ENCODE results near the gene GTSE1.

Gene GTSE1

DNA sequence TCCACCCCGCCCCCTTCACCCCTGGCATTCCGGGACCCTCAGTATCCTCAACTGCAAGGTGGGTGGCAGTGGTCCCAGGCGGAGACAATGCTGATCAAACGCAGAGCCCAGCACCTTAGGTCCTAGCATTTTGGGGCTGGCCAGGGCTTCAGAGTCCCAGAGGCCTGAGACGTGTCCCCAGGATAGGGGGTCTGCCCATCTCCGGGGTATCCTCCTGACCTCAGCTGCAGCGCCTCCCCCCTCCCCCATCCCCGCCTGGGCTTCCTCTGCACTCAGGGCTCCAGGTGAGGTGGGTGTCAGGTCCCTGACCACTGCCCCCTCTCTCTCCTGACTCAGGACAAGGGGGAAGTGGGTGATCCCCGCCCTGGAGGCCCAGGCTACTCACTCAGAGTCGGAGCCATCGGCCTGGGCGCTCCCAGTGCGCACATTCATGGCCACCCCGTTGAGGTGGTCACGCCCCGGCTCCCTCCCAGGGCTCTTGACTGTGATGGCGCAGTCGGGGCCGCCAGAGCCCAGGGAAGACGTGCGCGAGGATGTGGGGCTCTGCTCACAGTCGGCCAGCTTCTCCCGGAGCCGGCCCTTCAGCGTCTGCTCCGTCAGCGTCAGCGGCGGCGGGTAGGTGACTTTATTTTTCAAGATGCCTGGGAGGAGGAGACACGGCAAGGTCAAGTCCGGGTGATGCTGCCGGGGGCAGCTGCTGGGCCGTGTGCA, 67.1 kb downstream of the GTSE1 start:
- Histone ChIP-seq H3K4me1 (ENCODE audit: insufficient read depth, poor library complexity, severe bottlenecking) (no peaks in the 10 kb centered on the region), H3K4me3 (ENCODE audit: severe bottlenecking) (no peak overlapping the region), H3K27ac (ENCODE audit: poor library complexity, severe bottlenecking) (no peak overlapping the region), H3K36me3 (ENCODE audit: low read depth) (peaks cover 64% of the 10 kb centered on the region), H3K27me3 (ENCODE audit: insufficient read depth, poor library complexity, severe bottlenecking) (no peaks in the 10 kb centered on the region), H3K9me3 (ENCODE audit: severe bottlenecking) (no peaks in the 10 kb centered on the region)
- DNase-seq (ENCODE audit: low spot score) (peak; percentile 61), ATAC-seq (ENCODE audit: low read depth) (no peak)
- TF ChIP-seq, protein P1, sequence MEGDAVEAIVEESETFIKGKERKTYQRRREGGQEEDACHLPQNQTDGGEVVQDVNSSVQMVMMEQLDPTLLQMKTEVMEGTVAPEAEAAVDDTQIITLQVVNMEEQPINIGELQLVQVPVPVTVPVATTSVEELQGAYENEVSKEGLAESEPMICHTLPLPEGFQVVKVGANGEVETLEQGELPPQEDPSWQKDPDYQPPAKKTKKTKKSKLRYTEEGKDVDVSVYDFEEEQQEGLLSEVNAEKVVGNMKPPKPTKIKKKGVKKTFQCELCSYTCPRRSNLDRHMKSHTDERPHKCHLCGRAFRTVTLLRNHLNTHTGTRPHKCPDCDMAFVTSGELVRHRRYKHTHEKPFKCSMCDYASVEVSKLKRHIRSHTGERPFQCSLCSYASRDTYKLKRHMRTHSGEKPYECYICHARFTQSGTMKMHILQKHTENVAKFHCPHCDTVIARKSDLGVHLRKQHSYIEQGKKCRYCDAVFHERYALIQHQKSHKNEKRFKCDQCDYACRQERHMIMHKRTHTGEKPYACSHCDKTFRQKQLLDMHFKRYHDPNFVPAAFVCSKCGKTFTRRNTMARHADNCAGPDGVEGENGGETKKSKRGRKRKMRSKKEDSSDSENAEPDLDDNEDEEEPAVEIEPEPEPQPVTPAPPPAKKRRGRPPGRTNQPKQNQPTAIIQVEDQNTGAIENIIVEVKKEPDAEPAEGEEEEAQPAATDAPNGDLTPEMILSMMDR (IDR thresholded peaks at IDR 0.05; ENCODE audit: poor library complexity, severe bottlenecking): no peak

DNA sequence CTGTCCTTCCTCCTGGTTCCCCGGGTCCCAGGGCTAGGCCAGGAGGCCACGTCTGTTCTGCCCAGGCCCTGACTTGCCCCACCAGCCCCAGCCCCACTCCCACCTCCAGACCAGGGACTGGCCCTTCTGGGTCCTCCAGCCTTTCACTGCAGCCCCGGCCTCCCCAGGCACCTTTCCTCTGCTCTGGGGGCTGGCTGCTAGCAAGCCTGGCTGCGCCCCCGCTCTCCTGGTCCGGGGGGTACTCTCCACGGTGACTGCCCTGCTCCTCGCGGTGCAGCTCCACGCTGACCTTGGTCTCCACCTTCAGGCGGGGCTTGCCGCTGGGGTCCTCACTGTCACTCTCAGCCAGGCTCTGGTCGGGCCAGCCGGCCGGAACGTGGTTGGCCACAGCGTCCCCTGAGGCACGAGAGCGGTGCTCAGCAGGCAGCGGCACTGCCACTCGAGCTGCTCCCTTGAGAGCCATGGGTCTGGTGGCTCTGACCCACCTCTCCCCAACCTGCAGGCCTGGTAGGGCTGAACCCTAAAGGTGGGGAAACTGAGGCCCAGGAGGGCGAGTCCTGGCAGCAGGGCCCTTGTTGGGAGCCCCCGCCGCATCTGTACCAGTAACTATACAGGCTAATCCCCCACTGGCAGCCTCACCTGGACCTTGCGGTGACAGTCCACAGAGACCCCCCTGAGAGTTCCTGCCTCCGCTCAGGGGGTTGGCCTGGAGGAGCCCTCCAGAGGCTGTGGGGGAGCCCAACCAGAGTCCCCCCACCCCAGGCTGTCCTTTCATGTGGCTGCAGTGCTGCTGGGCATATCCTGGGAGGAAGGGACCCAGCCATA, 67.9 kb downstream of the GTSE1 start:
- Histone ChIP-seq H3K27me3 (ENCODE audit: insufficient read depth, poor library complexity, severe bottlenecking) (no peaks in the 10 kb centered on the region), H3K4me1 (ENCODE audit: insufficient read depth, poor library complexity, severe bottlenecking) (no peaks in the 10 kb centered on the region), H3K9me3 (ENCODE audit: severe bottlenecking) (no peaks in the 10 kb centered on the region), H3K27ac (ENCODE audit: poor library complexity, severe bottlenecking) (no peak overlapping the region), H3K4me3 (ENCODE audit: severe bottlenecking) (no peak overlapping the region), H3K36me3 (ENCODE audit: low read depth) (peaks cover 64% of the 10 kb centered on the region)
- DNase-seq (ENCODE audit: low spot score): peak; percentile 65
- no peak for ATAC-seq (ENCODE audit: low read depth)
- TF ChIP-seq, protein P1 (IDR thresholded peaks at IDR 0.05; ENCODE audit: poor library complexity, severe bottlenecking): no peak

DNA sequence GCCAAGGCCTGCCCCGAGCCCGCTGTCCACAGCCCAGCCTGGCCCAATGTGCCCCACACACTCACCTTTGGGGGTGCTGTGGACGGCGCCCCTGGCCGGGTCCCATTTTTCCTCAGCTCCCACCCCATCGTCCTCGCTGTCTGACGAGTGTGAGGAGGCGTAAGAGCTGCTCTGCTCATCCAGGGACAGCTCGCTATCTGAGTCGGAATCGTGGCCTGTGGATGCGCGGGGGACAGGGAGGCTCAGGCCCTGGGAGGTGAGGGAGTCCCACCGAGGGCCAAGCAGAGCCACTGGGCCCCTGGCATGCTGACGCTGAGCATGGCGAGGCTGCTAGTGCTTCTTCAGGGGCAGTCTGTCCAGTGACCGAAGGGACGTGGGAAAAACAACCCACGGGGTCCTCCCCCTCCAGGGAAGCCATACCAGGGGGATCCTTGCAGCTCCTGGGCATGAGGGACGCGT, 68.5 kb downstream of the GTSE1 start:
- DNase-seq (ENCODE audit: low spot score): no peak
- Histone ChIP-seq H3K9me3 (ENCODE audit: severe bottlenecking) (no peaks in the 10 kb centered on the region), H3K27ac (ENCODE audit: poor library complexity, severe bottlenecking) (no peak overlapping the region), H3K36me3 (ENCODE audit: low read depth) (peaks cover 59% of the 10 kb centered on the region), H3K4me3 (ENCODE audit: severe bottlenecking) (no peak overlapping the region), H3K4me1 (ENCODE audit: insufficient read depth, poor library complexity, severe bottlenecking) (no peaks in the 10 kb centered on the region), H3K27me3 (ENCODE audit: insufficient read depth, poor library complexity, severe bottlenecking) (no peaks in the 10 kb centered on the region)
- ATAC-seq (ENCODE audit: low read depth): no peak
- TF ChIP-seq, protein P1 (IDR thresholded peaks at IDR 0.05; ENCODE audit: poor library complexity, severe bottlenecking): no peak

DNA sequence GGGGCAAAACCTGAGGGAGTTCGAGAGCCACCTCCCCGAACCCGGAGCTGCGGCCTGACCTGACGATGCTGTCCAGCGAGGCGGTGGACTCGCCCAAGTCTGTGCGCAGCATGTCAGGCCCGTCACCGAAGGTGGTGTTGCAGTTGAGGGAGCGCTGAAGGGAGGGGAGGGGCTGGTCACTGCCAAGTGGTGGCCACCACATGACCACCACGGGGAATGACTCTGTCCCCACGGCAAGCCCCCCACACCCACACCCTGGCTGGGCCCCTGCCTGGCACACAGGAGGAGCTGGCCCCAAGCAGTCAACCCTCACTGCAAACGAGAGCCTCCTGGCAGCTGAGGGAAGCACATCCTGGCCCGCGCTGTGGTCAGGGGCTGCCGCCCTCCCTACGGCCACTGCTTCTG, 69.7 kb downstream of the GTSE1 start:
- no peak overlapping the region for H3K27ac ChIP-seq (ENCODE audit: poor library complexity, severe bottlenecking)
- TF ChIP-seq, protein P1 (IDR thresholded peaks at IDR 0.05; ENCODE audit: poor library complexity, severe bottlenecking): no peak
- no peak overlapping the region for H3K4me3 ChIP-seq (ENCODE audit: severe bottlenecking)
- DNase-seq (ENCODE audit: low spot score) (no peak), ATAC-seq (ENCODE audit: low read depth) (no peak)
- no peaks in the 10 kb centered on the region for H3K9me3 ChIP-seq (ENCODE audit: severe bottlenecking)
- no peaks in the 10 kb centered on the region for H3K27me3 ChIP-seq (ENCODE audit: insufficient read depth, poor library complexity, severe bottlenecking)
- H3K4me1 ChIP-seq (ENCODE audit: insufficient read depth, poor library complexity, severe bottlenecking): no peaks in the 10 kb centered on the region
- peaks cover 50% of the 10 kb centered on the region for H3K36me3 ChIP-seq (ENCODE audit: low read depth)

Data from RWPE2 (cell line).